AG04449 (cell line): ENCODE measurements around the gene WDR33.

Experiments used
- CTCF ChIA-PET: fragments of 350-600 bp; formaldehyde crosslinking; extraction: SDS; loops from one replicate; lab custom pipeline; 2021; ENCODE audit warnings: antibody characterized with exemption; lab: Yijun Ruan, JAX
- POLR2A ChIA-PET: fragments of 400-600, 350-600 bp; formaldehyde crosslinking; extraction: SDS; loops from one replicate; lab custom pipeline; 2020; ENCODE audit warnings: antibody characterized with exemption, inconsistent platforms; lab: Yijun Ruan, JAX
- DNase-seq: peaks from one replicate; pipeline ENCODE4 v3.0.0-alpha.2; 2010; ENCODE audit warnings: low read depth, low spot score
- H3K4me3 ChIP-seq: 2 replicates; pipeline ENCODE4 v1.5.1; 2011; ENCODE audit warnings: low read depth, mild to moderate bottlenecking, control low read depth, low read length
- TF ChIP-seq, protein P1 (sequence below): IDR thresholded peaks from one replicate; pipeline ENCODE4 v1.5.1; 2011; ENCODE audit warnings: mild to moderate bottlenecking, moderate library complexity, low read length, control low read depth, inconsistent platforms; ENCODE audit not compliant: insufficient read depth; ENCODE audit errors: missing control alignments

WDR33 gene

DNA sequence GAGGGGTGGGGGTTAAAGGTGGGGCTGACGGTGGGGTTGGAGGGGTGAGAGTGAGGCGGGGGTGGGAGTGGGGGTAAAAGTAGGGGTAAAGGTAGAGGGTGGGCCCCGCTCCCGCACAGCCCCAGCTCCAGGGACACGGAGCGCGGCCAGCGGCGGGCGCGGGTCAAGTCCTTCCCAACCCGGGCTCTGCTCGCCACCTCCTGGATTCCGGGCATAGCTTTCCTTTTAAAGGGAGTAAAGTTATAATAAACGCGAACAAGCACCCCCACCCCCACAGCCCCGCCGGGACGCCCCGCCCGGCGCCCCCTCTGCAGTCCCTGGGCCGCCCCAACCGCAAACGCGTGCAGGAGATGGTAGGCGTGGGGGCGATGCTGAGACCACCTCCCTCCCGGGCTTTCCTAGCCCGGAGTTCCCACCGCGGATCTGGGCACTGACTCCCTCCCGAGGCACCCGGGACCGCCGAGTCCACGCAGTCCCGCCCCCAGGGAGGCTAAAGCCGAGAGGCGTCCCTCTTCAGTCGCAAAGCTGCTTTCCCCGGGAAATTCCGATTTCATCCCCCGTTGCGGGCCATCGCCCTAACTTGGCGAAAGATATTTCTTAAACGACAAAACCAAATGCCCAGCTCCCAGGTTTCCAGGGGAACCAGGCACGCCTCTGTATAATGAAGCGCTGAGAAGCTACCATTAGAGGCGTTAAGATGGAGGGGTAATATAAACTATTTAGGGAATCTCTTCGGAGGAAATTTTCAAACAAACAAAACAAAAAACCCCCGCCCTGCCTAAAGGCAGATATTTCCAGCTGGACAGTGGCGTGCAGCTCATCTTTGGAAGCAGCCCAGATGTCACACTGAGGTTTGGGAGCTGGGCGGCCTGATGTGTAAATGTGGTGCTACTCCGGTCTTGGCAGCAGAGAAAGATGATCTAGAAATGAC, 135.4 kb downstream of the WDR33 start, which contains the start of gene LIMS2:
TSS of gene LIMS2 (minus strand) at position 200 of the 931 bp plus-strand sequence. CDS start 506 bp downstream, outside the sequence.
- H3K4me3 ChIP-seq = peak within 1 kb of the TSS; percentile 68
- DNase-seq = no peak
- TF ChIP-seq, protein P1, sequence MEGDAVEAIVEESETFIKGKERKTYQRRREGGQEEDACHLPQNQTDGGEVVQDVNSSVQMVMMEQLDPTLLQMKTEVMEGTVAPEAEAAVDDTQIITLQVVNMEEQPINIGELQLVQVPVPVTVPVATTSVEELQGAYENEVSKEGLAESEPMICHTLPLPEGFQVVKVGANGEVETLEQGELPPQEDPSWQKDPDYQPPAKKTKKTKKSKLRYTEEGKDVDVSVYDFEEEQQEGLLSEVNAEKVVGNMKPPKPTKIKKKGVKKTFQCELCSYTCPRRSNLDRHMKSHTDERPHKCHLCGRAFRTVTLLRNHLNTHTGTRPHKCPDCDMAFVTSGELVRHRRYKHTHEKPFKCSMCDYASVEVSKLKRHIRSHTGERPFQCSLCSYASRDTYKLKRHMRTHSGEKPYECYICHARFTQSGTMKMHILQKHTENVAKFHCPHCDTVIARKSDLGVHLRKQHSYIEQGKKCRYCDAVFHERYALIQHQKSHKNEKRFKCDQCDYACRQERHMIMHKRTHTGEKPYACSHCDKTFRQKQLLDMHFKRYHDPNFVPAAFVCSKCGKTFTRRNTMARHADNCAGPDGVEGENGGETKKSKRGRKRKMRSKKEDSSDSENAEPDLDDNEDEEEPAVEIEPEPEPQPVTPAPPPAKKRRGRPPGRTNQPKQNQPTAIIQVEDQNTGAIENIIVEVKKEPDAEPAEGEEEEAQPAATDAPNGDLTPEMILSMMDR = no peak
- CTCF ChIA-PET = interaction anchor here (0.9 to 3.2 kb wide), 8 partner anchors 13 to 196 kb away, joined by 3 to 17 read pairs (median 5); no protein-coding TSS in a partner anchor
- POLR2A ChIA-PET = interaction anchor here (0.7 to 1.0 kb wide), 4 partner anchors 26 to 38 kb away, joined by 3 to 4 read pairs (median 4); partner anchors contain the start of gene SFT2D3

DNA sequence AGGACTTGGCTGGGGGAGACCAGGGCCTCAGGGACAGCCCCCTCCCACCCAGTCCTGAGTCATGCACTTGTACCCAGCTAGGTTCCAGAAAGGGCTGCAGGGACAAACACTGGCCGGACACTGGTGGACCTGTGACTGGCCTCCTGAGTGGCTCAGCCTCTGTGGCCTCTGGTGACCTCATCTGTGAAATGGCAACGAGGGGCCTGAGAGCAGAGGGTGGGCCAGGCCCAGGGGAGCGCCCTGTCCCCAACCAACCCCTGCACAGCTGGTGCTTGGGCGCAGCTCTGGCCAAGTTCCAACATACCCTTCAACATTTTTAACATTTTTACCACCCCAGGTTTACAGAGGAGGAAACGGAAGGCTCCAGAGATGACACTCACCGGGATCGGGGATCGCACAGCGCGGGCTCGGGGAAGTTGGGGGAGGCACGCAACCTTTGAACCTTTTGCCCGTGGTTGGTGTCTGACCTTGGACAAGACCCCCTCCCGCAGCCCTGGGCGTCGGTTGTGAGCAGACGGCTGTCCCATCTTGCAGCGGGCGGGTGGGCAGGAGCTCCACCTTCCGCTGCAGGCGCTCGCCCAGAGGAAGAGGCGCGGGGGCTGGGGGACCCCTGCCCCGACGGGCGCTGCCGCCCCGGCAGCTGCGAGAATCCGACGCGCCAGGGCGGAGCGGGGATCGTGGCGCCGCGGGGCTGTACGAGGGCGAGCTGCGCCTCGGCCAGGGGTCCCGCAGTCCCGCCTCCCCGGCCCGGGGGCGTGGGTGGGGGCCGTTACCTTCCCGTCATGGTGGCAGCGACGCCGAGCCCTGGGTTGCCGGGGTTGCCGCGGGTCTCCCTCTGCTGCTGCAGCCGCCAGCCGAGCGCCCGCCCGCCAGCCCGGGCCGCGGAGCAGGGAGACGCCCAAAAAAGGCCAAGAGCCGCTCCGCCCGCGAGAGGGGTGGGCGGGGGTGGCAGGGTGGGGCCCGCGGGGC, 136.4 kb downstream of the WDR33 start:
- ChIA-PET POLR2A (no interaction called here), CTCF (interaction anchor here (1.2 to 3.2 kb wide), 5 partner anchors 12 to 195 kb away, joined by 4 to 17 read pairs (median 6); no protein-coding TSS in a partner anchor)
- TF ChIP-seq, protein P1 = no peak
- no peak for DNase-seq
- peak overlapping the region; percentile 68 for H3K4me3 ChIP-seq

DNA sequence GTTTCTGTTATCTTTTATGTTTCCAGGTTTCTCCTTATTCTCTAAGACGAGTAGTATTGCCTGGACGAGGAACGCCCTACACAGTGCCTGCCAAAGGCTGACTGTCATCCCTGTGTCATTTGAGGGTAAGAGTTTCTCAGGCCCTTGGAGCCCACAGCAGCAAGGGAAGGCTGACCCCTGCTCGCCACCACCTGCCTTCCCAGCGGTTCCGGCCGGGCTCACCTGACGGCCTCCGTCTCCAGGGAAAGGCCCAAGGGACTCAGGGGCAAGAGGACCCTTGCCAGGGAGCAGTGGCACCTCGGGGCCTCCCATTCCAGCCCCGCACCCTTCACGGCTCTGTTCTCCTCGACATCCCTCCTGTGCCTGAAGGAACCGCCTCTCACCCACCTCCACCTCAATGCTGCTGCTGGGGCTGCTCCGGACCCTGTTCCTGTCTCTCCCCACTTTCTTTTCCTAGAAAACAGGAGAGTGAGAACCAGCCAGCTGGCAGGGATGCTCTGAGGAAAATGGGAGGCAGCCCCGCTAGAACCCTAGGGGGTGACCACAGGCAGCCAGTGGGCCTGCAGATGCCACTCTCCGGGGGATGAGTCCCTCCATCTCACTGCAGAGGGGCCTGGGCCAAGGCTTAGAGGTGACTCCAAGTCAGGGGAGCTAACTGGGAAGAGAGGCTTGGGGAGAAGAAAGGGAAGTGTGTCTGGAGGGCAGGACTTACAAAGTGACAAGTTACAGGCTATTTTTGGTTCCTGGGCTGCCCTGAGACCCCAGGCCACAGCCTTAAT, 137.5 kb downstream of the WDR33 start:
- TF ChIP-seq, protein P1 = no peak
- peak overlapping the region; percentile 68 for H3K4me3 ChIP-seq
- CTCF ChIA-PET = interaction anchor here (1.2 to 1.5 kb wide), 2 partner anchors 22 to 82 kb away, joined by 3 to 5 read pairs; no protein-coding TSS in a partner anchor
- POLR2A ChIA-PET = no interaction called here
- no peak for DNase-seq

DNA sequence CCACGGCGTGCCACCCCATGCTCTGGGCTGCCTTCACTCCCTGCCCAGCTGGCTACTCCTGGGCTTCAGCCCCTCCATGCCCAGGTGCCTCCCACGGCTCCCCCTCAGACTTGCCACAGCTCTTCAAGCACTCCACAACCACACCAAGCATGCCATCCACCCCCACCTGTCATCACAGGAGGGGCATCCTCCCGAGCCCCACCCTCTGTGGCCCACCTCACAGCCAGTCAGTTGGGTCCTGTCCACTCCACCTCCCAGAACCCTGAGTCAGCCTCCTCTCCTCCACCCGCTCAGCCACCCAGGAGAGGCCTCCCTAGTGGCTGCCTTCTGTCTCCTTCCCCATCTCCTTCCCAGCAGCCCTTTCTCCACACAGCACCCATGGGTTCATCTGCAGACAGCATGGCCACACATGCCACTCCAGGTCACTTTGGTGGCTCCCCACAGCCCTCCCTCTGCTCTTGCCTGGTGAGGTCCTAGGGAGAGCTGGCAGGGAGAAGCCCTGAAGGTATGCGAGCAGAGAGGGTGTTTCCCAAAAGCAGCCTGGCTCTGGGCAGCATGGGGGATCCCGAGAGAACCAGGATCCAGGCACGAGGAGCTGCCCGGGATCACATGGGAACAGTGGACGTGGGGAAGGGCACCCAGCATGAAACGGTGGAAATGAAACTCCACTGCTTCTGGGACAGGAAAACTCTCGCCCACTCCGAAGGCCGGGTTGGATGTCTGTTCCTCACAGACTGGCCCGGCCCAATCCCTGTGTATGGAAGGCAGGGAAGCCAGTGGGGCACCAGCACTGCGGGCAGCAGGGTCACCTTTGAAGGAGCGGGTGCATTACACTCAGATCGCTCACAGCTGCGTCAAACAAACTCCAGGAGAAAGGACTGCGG, 138.4 kb downstream of the WDR33 start:
- no peak for DNase-seq
- TF ChIP-seq, protein P1 = no peak
- H3K4me3 ChIP-seq = peak overlapping the region; percentile 20
- ChIA-PET CTCF (interaction anchor here (1.2 to 1.5 kb wide), 2 partner anchors 23 to 81 kb away, joined by 3 to 5 read pairs; no protein-coding TSS in a partner anchor), POLR2A (interaction anchor here (1.5 kb wide), 1 partner anchor 29 kb away, joined by 4 read pairs; the partner anchor contains the start of gene SFT2D3)
